KG1 (cell line): ENCODE results near the gene GSTO2.

ENCODE experiments used
- DNase-seq: peaks from one replicate; lab custom pipeline; 2025; lab: John Stamatoyannopoulos, UW

Gene GSTO2

GRCh38 chr10:104308439-104308903 is 39.5 kb downstream of the GSTO2 start:
- no peak for DNase-seq

GRCh38 chr10:104309980-104310978 is 41.3 kb downstream of the GSTO2 start:
- no peak for DNase-seq

GRCh38 chr10:104311184-104311720 is 42.3 kb downstream of the GSTO2 start:
- DNase-seq, result no peak

- no peak for DNase-seq
These were observed 45.9 kb downstream of the GSTO2 start for GRCh38 chr10:104314591-104315485.

GRCh38 chr10:104315486-104315921 is 46.5 kb downstream of the GSTO2 start:
- no peak for DNase-seq

GRCh38 chr10:104316321-104317099 is 47.5 kb downstream of the GSTO2 start:
- DNase-seq, result no peak

- DNase-seq, result no peak
These were observed 48.3 kb downstream of the GSTO2 start for GRCh38 chr10:104317269-104317710.

GRCh38 chr10:104317726-104318299 is 48.8 kb downstream of the GSTO2 start:
- no peak for DNase-seq

GRCh38 chr10:104318326-104318725 is 49.3 kb downstream of the GSTO2 start:
- DNase-seq, result no peak

GRCh38 chr10:104318810-104319741 is 50.1 kb downstream of the GSTO2 start:
- no peak for DNase-seq

- no peak for DNase-seq
These were observed 52.2 kb downstream of the GSTO2 start for GRCh38 chr10:104321226-104321625.

GRCh38 chr10:104321725-104322415 is 52.9 kb downstream of the GSTO2 start:
- DNase-seq, result no peak

- no peak for DNase-seq
These were observed 53.4 kb downstream of the GSTO2 start for GRCh38 chr10:104322416-104322782.

GRCh38 chr10:104323085-104323484 is 54.1 kb downstream of the GSTO2 start:
- DNase-seq, result no peak

GRCh38 chr10:104323760-104324201 is 54.8 kb downstream of the GSTO2 start:
- DNase-seq, result no peak

- peak; percentile 61 for DNase-seq
These were observed 55.3 kb downstream of the GSTO2 start for GRCh38 chr10:104324221-104324686.

- DNase-seq, result no peak
These were observed 55.9 kb downstream of the GSTO2 start for GRCh38 chr10:104324931-104325330.

GRCh38 chr10:104325436-104326435 is 56.8 kb downstream of the GSTO2 start:
- no peak for DNase-seq
